ENCODE measurements around the gene FAM149B1.

FAM149B1 gene

DNA sequence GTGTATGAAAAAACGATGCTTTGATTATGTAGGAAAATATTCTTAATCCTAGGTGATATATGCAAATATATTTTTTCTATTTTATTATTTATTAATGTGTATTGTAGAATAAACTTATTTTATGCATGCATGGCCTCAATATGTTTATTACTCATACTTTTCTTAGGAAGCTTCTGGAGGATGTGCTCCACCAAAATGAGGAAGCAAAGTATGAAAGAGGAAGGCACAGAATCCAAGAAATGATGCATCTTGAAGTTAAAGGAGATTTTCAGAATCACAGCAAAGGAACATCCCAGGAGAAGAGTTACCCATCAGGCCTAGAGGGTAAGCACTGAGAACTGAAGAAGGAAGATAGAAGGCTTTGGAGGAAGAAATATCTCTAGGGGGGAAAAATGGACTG lies 119.5 kb downstream of the FAM149B1 start:
- DNase-seq = no peak

DNA sequence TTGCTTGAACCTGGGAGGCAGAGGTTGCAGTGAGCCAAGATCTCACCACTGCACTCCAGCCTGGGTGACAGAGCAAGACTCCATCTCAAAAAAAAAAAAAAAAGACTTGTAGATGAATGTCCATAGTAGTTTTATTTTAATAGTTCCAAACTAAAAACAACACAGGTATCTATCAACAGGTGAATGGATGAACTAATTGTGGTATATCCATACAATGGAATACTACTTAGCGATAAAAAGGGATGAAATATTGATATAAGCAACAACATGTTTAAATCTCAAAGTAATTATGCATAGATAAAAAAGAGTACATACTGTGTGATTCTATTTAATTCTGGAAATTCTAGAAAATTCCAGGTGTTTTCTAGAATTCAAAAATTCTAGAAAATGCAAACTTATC lies 122.0 kb downstream of the FAM149B1 start:
- DNase-seq = no peak

GRCh38 chr10:73293461-73293860 lies 125.5 kb downstream of the FAM149B1 start:
- no peak for DNase-seq

Data from SW 1271 (cell line).